IMR-90 (cell line): Measurements from ENCODE around the gene MAP3K3.

ENCODE experiments used
- BHLHE40 ChIP-seq: fragments of 150-350 bp; IDR thresholded peaks from 2 replicates; pipeline ENCODE4 v1.6.1; 2016; ENCODE audit warnings: mild to moderate bottlenecking, low read depth, low read length
- CEBPB ChIP-seq: IDR thresholded peaks from 2 replicates; pipeline ENCODE4 v1.6.1; 2012; ENCODE audit warnings: low read depth, low read length, improper control_type of control experiment
- CTCF ChIP-seq: conservative IDR thresholded peaks from 2 replicates; pipeline ENCODE4 v1.5.1; 2012; ENCODE audit warnings: mild to moderate bottlenecking, low read depth, low read length, improper control_type of control experiment
- ELK1 ChIP-seq: fragments of 150-350 bp; IDR thresholded peaks from 2 replicates; pipeline ENCODE4 v1.6.1; 2016; ENCODE audit warnings: low read depth, mild to moderate bottlenecking, low read length, moderate library complexity, borderline replicate concordance
- MAZ ChIP-seq: IDR thresholded peaks from 2 replicates; pipeline ENCODE4 v1.6.1; 2012; ENCODE audit warnings: low read depth, mild to moderate bottlenecking, low read length, improper control_type of control experiment, moderate library complexity, borderline replicate concordance
- MXI1 ChIP-seq: IDR thresholded peaks from 2 replicates; pipeline ENCODE4 v1.6.1; 2012; ENCODE audit warnings: low read depth, mild to moderate bottlenecking, low read length, moderate library complexity, borderline replicate concordance
- POLR2A ChIP-seq: IDR thresholded peaks from 2 replicates; pipeline ENCODE4 v1.6.1; 2012; ENCODE audit warnings: mild to moderate bottlenecking, low read depth, low read length
- RAD21 ChIP-seq: IDR thresholded peaks from 2 replicates; pipeline ENCODE4 v1.6.1; 2012; ENCODE audit warnings: low read length, improper control_type of control experiment
- SMC3 ChIP-seq: fragments of 150-350 bp; IDR thresholded peaks from 2 replicates; pipeline ENCODE4 v1.6.1; 2016; ENCODE audit warnings: low read depth, mild to moderate bottlenecking, antibody characterized with exemption, low read length, moderate library complexity
- USF2 ChIP-seq: fragments of 150-350 bp; IDR thresholded peaks from 2 replicates; pipeline ENCODE4 v1.6.1; 2017; ENCODE audit warnings: mild to moderate bottlenecking, antibody characterized with exemption, low read length, low read depth

- no peak for TF ChIP-seq POLR2A
- TF ChIP-seq RAD21 = no peak
- TF ChIP-seq CTCF = no peak
- no peak for TF ChIP-seq BHLHE40
- no peak for TF ChIP-seq SMC3
- TF ChIP-seq CEBPB = no peak
- TF ChIP-seq MAZ = no peak
- TF ChIP-seq ELK1 = no peak
- no peak for TF ChIP-seq MXI1
- no peak for TF ChIP-seq USF2
Observed at GRCh38 chr17:63644846-63645245, 22.6 kb downstream of the MAP3K3 start.
